Fibroblast of villous mesenchyme (primary cell): Measurements from ENCODE around the gene CHI3L2. TPM values are rescaled to one million over a fixed set of nuclear protein-coding genes. Genes with fewer than 3 reads are reported as not detected.

ENCODE experiments used
- DNase-seq: peaks from one replicate; pipeline ENCODE4 v3.0.0-alpha.2; 2010; ENCODE audit warnings: low read depth
- H3K4me3 ChIP-seq: 2 replicates; pipeline ENCODE4 v1.5.1; 2011; ENCODE audit warnings: low read depth, mild to moderate bottlenecking, low read length
- total RNA-seq: library from RNA; depleted of rRNA; stranded (reverse); fragments of >200 nt; gene quantifications from 2 replicates; pipeline ENCODE4 v1.2.3, GENCODE V29; 2012
- TF ChIP-seq, protein P1 (sequence below): IDR thresholded peaks from 2 replicates; pipeline ENCODE4 v1.5.1; 2012; ENCODE audit warnings: low read depth, mild to moderate bottlenecking, low read length; ENCODE audit not compliant: insufficient read depth

Gene CHI3L2
- total RNA-seq, 1 donor: not detected

DNA sequence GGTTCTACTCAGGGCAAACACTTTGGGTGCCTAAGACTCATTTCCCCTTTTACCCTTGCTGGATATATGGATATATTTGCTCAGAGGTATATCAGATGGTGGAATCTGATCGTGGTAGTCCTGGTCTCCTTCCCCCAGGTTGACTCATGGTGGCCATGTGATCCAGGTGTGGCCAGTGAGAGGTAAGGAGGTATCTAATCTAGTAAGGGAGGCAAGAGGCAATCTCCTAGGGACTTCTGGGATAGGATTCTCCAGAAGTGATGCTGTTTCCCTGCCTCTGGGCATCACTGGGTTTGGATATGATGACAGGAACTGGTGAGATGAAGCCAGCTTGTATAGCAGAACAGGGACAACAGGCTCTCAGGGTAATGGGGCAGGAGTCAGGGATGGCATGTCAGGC, 18.6 kb upstream of the CHI3L2 start:
- TF ChIP-seq, protein P1, sequence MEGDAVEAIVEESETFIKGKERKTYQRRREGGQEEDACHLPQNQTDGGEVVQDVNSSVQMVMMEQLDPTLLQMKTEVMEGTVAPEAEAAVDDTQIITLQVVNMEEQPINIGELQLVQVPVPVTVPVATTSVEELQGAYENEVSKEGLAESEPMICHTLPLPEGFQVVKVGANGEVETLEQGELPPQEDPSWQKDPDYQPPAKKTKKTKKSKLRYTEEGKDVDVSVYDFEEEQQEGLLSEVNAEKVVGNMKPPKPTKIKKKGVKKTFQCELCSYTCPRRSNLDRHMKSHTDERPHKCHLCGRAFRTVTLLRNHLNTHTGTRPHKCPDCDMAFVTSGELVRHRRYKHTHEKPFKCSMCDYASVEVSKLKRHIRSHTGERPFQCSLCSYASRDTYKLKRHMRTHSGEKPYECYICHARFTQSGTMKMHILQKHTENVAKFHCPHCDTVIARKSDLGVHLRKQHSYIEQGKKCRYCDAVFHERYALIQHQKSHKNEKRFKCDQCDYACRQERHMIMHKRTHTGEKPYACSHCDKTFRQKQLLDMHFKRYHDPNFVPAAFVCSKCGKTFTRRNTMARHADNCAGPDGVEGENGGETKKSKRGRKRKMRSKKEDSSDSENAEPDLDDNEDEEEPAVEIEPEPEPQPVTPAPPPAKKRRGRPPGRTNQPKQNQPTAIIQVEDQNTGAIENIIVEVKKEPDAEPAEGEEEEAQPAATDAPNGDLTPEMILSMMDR: no peak
- DNase-seq: no peak

DNA sequence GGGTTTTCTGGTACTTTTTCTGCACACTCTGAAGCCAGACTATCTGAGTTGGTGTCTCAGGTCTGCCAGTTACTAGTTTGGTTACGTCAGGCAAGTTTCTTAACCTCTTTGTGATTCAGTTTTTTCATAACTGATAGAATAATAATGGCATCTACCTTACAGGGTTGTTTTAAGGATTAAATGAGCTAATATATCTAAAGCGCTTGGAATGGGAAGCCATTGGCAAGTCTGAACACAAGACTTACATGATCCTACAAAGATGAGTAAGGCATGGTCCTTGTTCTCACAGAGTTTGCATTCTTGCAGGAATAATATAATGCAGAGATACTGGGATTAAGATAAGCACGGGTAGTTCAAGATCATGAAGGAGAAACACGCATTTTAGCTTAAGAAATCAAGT, 17.9 kb upstream of the CHI3L2 start:
- TF ChIP-seq, protein P1: no peak
- no peak overlapping the region for H3K4me3 ChIP-seq
- no peak for DNase-seq

More for the DNA sequence above, 18.6 kb upstream of the CHI3L2 start:
- H3K4me3 ChIP-seq: no peak overlapping the region

DNA sequence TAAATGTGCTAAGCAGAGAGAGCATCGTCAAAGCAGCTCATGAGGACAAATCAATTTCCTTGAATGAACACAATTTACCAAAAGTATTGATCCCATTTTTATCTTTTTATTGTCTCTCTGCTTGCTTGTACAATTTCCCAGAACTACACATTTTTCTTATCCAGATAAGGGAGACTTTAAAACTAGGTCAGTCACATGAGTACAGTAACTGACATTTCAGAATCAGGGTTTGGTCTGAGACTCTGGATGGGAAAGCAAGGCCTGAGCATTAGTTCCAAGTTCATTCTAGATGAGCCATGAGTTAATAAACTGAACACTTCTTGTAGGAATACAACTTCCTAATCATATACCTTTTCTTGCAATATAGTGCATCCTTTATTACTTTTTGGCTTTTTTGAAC, 15.6 kb upstream of the CHI3L2 start:
- H3K4me3 ChIP-seq: no peak overlapping the region
- TF ChIP-seq, protein P1: no peak
- no peak for DNase-seq

DNA sequence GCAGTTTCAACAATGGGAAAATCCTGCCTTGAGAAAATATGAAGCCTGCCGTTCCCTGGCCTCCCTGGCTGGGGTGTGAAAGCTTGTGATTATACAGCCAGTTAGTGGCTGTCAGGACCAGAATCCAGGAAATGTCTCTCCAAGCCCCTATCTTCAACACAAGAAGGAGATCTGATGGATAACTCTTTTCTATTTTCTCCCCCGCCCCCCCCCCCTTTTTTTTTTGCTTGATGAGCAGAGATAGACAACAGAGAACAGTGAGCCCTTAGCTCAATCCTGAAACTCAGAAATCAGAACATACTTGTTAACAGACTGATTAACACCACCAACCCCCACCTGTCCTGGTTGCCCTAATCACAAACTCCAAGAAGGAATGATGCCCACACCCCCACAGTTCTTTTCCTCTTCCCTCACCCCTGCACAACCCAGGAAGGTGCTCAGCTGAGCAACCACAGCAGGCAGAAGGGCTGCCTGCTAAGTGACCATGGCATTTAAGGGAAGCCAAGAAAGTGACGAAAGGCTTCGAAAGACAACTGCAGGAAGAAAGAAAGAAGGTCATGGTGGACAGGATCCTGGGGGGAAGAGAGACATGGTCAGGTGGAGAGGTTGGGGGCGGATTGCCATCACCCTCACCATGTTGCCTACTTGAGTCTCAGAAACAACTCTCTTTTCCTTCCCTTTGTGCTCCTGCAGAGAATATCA, 14.7 kb upstream of the CHI3L2 start:
- DNase-seq: no peak
- no peak overlapping the region for H3K4me3 ChIP-seq
- TF ChIP-seq, protein P1: no peak

DNA sequence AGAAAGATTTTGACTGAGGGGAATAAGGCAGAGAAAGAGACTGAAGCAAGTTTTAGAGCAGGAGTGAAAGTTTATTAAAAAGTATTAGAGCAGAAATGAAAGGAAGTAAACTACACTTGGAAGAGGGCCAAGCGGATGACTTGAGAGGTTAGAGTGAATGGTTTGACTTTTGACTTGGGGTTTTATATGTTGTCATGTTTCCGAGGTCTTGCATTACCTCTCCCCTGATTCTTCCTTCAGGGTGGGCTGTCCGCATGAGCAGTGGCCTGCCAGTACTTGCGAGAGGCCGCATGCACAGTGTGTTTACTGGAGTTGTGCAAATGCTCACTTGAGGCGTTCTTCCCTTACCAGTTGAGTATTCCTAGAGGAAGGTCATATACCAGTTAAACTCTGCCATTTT, 14.1 kb upstream of the CHI3L2 start:
- no peak for DNase-seq
- no peak overlapping the region for H3K4me3 ChIP-seq
- TF ChIP-seq, protein P1: no peak

DNA sequence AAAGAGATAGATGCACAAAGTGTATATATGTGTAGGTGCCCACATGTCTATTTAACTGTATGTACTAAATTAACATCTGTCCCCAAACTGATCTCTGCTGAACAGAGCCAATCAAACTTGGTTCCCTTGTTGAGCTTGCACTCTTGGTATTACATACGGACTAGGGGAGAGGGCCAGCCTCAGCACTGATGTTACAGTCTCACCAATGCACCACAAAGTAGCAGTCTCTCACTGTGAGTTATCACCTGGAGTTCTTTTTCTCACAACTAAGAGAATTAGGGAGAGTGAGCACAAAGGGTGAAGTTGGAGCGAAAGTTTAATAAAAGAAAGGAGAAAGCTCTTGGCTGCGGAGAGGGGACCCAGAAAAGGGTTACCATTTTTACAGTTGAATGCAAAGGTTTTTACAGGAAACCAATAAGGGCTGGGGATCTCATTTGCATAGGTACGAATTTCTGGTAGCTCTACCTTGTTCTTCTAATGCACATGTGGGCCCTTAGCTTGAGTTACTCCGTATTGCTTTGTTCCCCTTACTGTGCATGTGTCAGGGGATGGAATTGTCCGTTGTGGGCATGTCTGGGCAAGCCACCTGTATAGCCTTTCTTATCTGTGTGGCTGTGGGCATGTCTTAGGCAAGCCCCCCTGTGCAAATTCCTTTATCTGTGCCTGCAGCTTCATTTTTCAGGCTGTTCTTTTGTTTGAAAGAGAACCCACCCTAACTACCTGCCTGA, 13.3 kb upstream of the CHI3L2 start:
- H3K4me3 ChIP-seq: no peak overlapping the region
- DNase-seq: no peak
- TF ChIP-seq, protein P1: no peak
